Body of pancreas (tissue), 4 donors: Measurements from ENCODE around the gene TCF15. TPM values are rescaled to one million over a fixed set of nuclear protein-coding genes. Genes with fewer than 3 reads are reported as not detected.
A peak's percentile ranks its signal among the peaks of the same experiment; 100 is the strongest.

ENCODE experiments used
- ATAC-seq: fragments of 150-250 bp; one replicate; pipeline ENCODE4 v1.9.1; 2016
- DNase-seq, 4 donors: peaks; one replicate each; pipeline ENCODE4 v3.0.0-alpha.2; 2019
- H3K27ac ChIP-seq, 4 donors: fragments of 200-600 bp; sonication (generic); 1 replicate in 3 of 4; 2 replicates in 1 of 4; pipeline versions ENCODE4 v1.5.1 to v1.6.1; 2016 to 2019; ENCODE audit warnings: mild to moderate bottlenecking in 1 of 4, mixed read lengths in 1 of 4, moderate library complexity in 1 of 4
- H3K27me3 ChIP-seq, 2 donors: fragments of 200-600 bp; sonication (generic); one replicate each; pipeline ENCODE4 v1.6.0; 2016; ENCODE audit warnings: mild to moderate bottlenecking in 1 of 2
- H3K36me3 ChIP-seq, 2 donors: fragments of 200-600 bp; sonication (generic); replicated peaks in 1 of 2; 2 replicates each; pipeline ENCODE4 v1.5.1; 2016; ENCODE audit warnings: low read depth in 2 of 2; ENCODE audit not compliant: insufficient read depth in 1 of 2
- H3K4me1 ChIP-seq: fragments of 200-600 bp; sonication (generic); one replicate; pipeline ENCODE4 v1.6.0; 2016
- H3K4me3 ChIP-seq, 2 donors: fragments of 200-600 bp; sonication (generic); 1 replicate in 1 of 2; 2 replicates in 1 of 2; pipeline ENCODE4 v1.5.1; 2016 to 2019
- H3K9me3 ChIP-seq, 3 donors: fragments of 200-600 bp; sonication (generic); 1 replicate in 2 of 3; 2 replicates in 1 of 3; pipeline ENCODE4 v1.5.1; 2016
- POLR2A ChIP-seq, 3 donors: fragments of 450-650 bp; IDR thresholded peaks; one replicate each; pipeline ENCODE4 v1.6.1; 2016; ENCODE audit warnings: antibody characterized with exemption in 3 of 3, mild to moderate bottlenecking in 2 of 3
- WGBS, 2 donors: methylation state at CpG; one replicate each; pipeline ENCODE4 v1.1.5; 2017; 5-methylcytosine and 5-hydroxymethylcytosine counted together
- intact Hi-C: fragments of 100-400 bp; cut with DNase I; formaldehyde crosslinking; loops from one replicate; pipeline ENCODE4 v1.15.1; 2023
- total RNA-seq, 2 donors: library from RNA; depleted of rRNA; stranded (reverse); fragments of >200 nt; gene quantifications; one replicate each; pipeline ENCODE4 v1.1.0, GENCODE V29; 2016
- TF ChIP-seq, protein P1 (sequence below), 7 experiments: fragments of 450-650 bp in 4 of 7; fragments of 200-600 bp in 3 of 7; sonication (generic) in 3 of 7; IDR thresholded peaks; one replicate each; pipeline ENCODE4 v1.5.1; 2016 to 2019; ENCODE audit warnings: antibody characterized with exemption in 7 of 7

Gene TCF15
- total RNA-seq, 2 donors from 2014 or later, result not detected

DNA sequence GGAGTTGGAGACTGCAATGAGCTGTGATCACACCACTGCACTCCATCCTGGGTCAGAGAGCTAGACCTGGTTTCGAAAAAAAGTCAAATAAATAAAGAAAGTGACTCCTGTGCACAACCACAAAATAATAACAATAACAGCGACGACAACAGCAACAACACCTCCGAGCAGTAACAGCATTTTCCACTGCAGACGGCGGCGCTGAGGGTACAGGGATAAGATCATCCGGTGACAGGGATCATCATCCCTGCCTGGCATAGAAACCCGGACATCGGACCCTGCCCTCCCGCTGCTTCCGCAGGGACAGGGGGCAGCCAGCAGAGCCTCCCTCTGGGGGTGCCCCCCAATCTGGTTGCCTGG, 31.4 kb upstream of the TCF15 start:
- H3K27me3 ChIP-seq, result no peaks in the 10 kb centered on the region
- ATAC-seq (no peak), DNase-seq (no peak)
- H3K4me1 ChIP-seq, result peaks cover 21% of the 10 kb centered on the region
- H3K36me3 ChIP-seq, result no peaks in the 10 kb centered on the region
- H3K9me3 ChIP-seq, result no peaks in the 10 kb centered on the region
- TF ChIP-seq, protein P1, sequence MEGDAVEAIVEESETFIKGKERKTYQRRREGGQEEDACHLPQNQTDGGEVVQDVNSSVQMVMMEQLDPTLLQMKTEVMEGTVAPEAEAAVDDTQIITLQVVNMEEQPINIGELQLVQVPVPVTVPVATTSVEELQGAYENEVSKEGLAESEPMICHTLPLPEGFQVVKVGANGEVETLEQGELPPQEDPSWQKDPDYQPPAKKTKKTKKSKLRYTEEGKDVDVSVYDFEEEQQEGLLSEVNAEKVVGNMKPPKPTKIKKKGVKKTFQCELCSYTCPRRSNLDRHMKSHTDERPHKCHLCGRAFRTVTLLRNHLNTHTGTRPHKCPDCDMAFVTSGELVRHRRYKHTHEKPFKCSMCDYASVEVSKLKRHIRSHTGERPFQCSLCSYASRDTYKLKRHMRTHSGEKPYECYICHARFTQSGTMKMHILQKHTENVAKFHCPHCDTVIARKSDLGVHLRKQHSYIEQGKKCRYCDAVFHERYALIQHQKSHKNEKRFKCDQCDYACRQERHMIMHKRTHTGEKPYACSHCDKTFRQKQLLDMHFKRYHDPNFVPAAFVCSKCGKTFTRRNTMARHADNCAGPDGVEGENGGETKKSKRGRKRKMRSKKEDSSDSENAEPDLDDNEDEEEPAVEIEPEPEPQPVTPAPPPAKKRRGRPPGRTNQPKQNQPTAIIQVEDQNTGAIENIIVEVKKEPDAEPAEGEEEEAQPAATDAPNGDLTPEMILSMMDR (IDR thresholded peaks at IDR 0.05), result no peak
- TF ChIP-seq POLR2A (IDR thresholded peaks at IDR 0.05), result no peak
- intact Hi-C loops, result no loop called here
- 28 to 51% methylated on average over 8 to 12 of the region's 12 CpGs for WGBS, 2 donors
- no peak overlapping the region for H3K4me3 ChIP-seq
- H3K27ac ChIP-seq, result no peak overlapping the region

- 48 to 53% methylated on average over 4 to 11 of the region's 11 CpGs for WGBS, 2 donors
- Histone ChIP-seq H3K36me3 (no peaks in the 10 kb centered on the region), H3K4me1 (peaks cover 15% of the 10 kb centered on the region), H3K27me3 (no peaks in the 10 kb centered on the region), H3K9me3 (no peaks in the 10 kb centered on the region), H3K27ac (no peak overlapping the region), H3K4me3 (no peak overlapping the region)
- TF ChIP-seq POLR2A (IDR thresholded peaks at IDR 0.05), result no peak
- TF ChIP-seq, protein P1 (IDR thresholded peaks at IDR 0.05), result no peak
- no peak for ATAC-seq
- intact Hi-C loops, result no loop called here
- DNase-seq, result no peak
Measured at GRCh38 chr20:640674-641515, 30.8 kb upstream of the TCF15 start.

DNA sequence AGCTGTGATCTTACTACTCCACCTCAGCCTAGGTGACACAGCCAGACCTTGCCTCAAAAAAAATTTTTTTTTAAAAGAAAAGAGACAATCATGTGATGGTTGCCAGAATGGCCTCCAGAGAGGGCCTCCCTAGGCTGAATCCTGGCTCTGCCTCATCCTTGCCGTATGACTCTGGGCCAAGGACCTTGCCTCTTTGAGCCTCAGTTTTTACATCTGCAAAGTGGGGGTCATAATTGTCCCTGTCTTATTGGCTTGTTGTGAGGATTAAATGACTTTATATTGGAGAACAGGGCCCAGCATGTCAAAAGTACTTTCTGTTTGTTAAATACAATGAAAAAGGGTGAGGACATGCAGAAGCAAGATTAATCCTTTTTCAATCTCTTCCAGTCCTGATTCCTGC, 28.5 kb upstream of the TCF15 start:
- intact Hi-C loops, result no loop called here
- 0 to 75% methylated on average over 1 of the region's 1 CpG for WGBS, 2 donors

GRCh38 chr20:637559-637958, 27.4 kb upstream of the TCF15 start:
- Histone ChIP-seq H3K27ac (no peak overlapping the region), H3K9me3 (no peaks in the 10 kb centered on the region), H3K36me3 (no peaks in the 10 kb centered on the region), H3K4me3 (no peak overlapping the region), H3K4me1 (peaks cover 3% of the 10 kb centered on the region), H3K27me3 (no peaks in the 10 kb centered on the region)
- ATAC-seq, result no peak
- 86 to 90% methylated on average over 2 of the region's 2 CpGs for WGBS, 2 donors
- TF ChIP-seq POLR2A (IDR thresholded peaks at IDR 0.05), result no peak
- DNase-seq, result no peak
- intact Hi-C loops, result no loop called here

More for the DNA sequence above, 28.5 kb upstream of the TCF15 start:
- Histone ChIP-seq H3K27ac (no peak overlapping the region), H3K36me3 (no peaks in the 10 kb centered on the region), H3K9me3 (no peaks in the 10 kb centered on the region), H3K4me1 (peaks cover 8% of the 10 kb centered on the region), H3K27me3 (no peaks in the 10 kb centered on the region), H3K4me3 (no peak overlapping the region)
- ATAC-seq (no peak), DNase-seq (no peak)
- TF ChIP-seq, protein P1 (IDR thresholded peaks at IDR 0.05), result no peak
- TF ChIP-seq POLR2A (IDR thresholded peaks at IDR 0.05), result no peak

GRCh38 chr20:635893-636338, 25.8 kb upstream of the TCF15 start:
- no peak for ATAC-seq

More at GRCh38 chr20:635893-636338, 25.8 kb upstream of the TCF15 start:
- Histone ChIP-seq H3K36me3 (no peaks in the 10 kb centered on the region), H3K4me3 (no peak overlapping the region), H3K27me3 (no peaks in the 10 kb centered on the region), H3K27ac (no peak overlapping the region), H3K4me1 (no peaks in the 10 kb centered on the region), H3K9me3 (no peaks in the 10 kb centered on the region)
- peak in 2 of 4 donors; percentile 34 to 44 for DNase-seq
- WGBS, 2 donors, result 27 to 34% methylated on average over 7 of the region's 7 CpGs
- intact Hi-C loops, result no loop called here
- no peak for TF ChIP-seq POLR2A (IDR thresholded peaks at IDR 0.05)
- TF ChIP-seq, protein P1 (IDR thresholded peaks at IDR 0.05), result no peak
